Keratinocyte (primary cell): ENCODE results near the gene ULK4.

Experiments
- EZH2 ChIP-seq: IDR thresholded peaks from one replicate; pipeline ENCODE4 v1.6.1; 2012; ENCODE audit warnings: inconsistent platforms, mild to moderate bottlenecking, low read length, moderate library complexity
- TF ChIP-seq, protein P1 (sequence below), 3 experiments: IDR thresholded peaks in 1 of 3; conservative IDR thresholded peaks in 1 of 3; optimal IDR thresholded peaks in 1 of 3; 2 replicates in 2 of 3; 3 replicates in 1 of 3; pipeline versions ENCODE3 to v1.5.1; 2011; ENCODE audit warnings: low read length in 3 of 3, mild to moderate bottlenecking in 3 of 3, moderate library complexity in 2 of 3, control low read depth in 1 of 3, inconsistent platforms in 1 of 3; ENCODE audit not compliant: insufficient read depth in 2 of 3; ENCODE audit errors: extremely low read depth in 1 of 3

DNA sequence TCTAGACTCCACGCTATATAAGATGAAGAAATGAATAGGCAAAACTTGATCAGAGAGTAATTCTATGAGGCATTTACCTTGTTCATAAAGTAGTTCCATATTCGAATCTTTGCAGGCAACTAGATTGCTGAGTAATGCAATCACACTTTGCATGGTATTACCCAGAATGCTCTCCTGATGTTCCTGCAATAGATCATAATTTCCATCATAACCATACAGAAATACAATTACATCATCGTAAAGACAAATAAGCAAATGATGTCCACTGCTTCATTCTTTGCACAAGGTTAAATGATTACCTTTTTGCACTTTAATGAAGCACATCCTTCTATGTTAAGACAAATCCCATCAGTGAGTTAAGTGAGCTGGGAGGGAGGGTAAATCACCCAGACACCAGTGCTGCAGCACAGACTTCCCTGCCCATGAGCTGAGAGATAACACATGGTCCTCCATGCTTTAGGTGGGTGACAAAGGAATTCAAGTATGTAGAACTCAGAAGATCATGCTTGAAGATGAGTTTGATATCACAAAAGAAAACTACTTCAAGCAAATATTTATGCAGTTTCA is 395.9 kb downstream of the ULK4 start:
- TF ChIP-seq, protein P1, sequence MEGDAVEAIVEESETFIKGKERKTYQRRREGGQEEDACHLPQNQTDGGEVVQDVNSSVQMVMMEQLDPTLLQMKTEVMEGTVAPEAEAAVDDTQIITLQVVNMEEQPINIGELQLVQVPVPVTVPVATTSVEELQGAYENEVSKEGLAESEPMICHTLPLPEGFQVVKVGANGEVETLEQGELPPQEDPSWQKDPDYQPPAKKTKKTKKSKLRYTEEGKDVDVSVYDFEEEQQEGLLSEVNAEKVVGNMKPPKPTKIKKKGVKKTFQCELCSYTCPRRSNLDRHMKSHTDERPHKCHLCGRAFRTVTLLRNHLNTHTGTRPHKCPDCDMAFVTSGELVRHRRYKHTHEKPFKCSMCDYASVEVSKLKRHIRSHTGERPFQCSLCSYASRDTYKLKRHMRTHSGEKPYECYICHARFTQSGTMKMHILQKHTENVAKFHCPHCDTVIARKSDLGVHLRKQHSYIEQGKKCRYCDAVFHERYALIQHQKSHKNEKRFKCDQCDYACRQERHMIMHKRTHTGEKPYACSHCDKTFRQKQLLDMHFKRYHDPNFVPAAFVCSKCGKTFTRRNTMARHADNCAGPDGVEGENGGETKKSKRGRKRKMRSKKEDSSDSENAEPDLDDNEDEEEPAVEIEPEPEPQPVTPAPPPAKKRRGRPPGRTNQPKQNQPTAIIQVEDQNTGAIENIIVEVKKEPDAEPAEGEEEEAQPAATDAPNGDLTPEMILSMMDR (optimal IDR thresholded peaks at IDR 0.05 in 1 of 3, IDR thresholded peaks at IDR 0.05 in 1 of 3, conservative IDR thresholded peaks at IDR 0.05 in 1 of 3; ENCODE audit: extremely low read depth in 1 of 3, insufficient read depth in 2 of 3, low read length in 3 of 3), result no peak
- no peak for TF ChIP-seq EZH2
